ENCODE results near the gene THEM5. TPM values are rescaled to one million over a fixed set of nuclear protein-coding genes. Genes with fewer than 3 reads are reported as not detected.

The THEM5 gene
- polyA plus RNA-seq, 1 donor from 2014 or later: not detected

- H3K27me3 Mint-ChIP-seq: peaks cover 18% of the 10 kb centered on the region
- peaks cover 0 to 6% (median 5%) of the 10 kb centered on the region in 3 donors for H3K4me1 Mint-ChIP-seq
- no peaks in the 10 kb centered on the region for H3K9me3 Mint-ChIP-seq
- no peaks in the 10 kb centered on the region for H3K36me3 Mint-ChIP-seq
- H3K27ac Mint-ChIP-seq: no peak overlapping the region
- H3K4me3 Mint-ChIP-seq: no peak overlapping the region
Measured at GRCh38 chr1:151825751-151826660, 27.5 kb downstream of the THEM5 start.

GRCh38 chr1:151825204-151825603 is 28.3 kb downstream of the THEM5 start:
- H3K27me3 Mint-ChIP-seq: peaks cover 18% of the 10 kb centered on the region
- peak overlapping the region in 1 of 3 donors; percentile 69 for H3K27ac Mint-ChIP-seq
- no peaks in the 10 kb centered on the region for H3K36me3 Mint-ChIP-seq
- H3K4me1 Mint-ChIP-seq: peaks cover 0 to 5% (median 3%) of the 10 kb centered on the region in 3 donors
- H3K4me3 Mint-ChIP-seq: peak overlapping the region in 1 of 4 donors; percentile 60
- no peaks in the 10 kb centered on the region for H3K9me3 Mint-ChIP-seq

- H3K36me3 Mint-ChIP-seq: peaks cover 3% of the 10 kb centered on the region
- H3K27me3 Mint-ChIP-seq: peaks cover 18% of the 10 kb centered on the region
- H3K4me3 Mint-ChIP-seq: no peak overlapping the region
- no peaks in the 10 kb centered on the region for H3K9me3 Mint-ChIP-seq
- peak overlapping the region in 1 of 3 donors; percentile 13 for H3K27ac Mint-ChIP-seq
- H3K4me1 Mint-ChIP-seq: no peaks in the 10 kb centered on the region
Measured at GRCh38 chr1:151823175-151823574, 30.3 kb downstream of the THEM5 start.

- Mint-ChIP-seq H3K27ac (no peak overlapping the region), H3K27me3 (peaks cover 17% of the 10 kb centered on the region), H3K4me3 (no peak overlapping the region), H3K4me1 (no peaks in the 10 kb centered on the region), H3K36me3 (peaks cover 3% of the 10 kb centered on the region), H3K9me3 (no peaks in the 10 kb centered on the region)
Measured at GRCh38 chr1:151822404-151822803, 31.1 kb downstream of the THEM5 start.

- Mint-ChIP-seq H3K27me3 (peaks cover 16% of the 10 kb centered on the region), H3K4me3 (no peak overlapping the region), H3K27ac (no peak overlapping the region), H3K4me1 (peaks cover 0 to 3% (median 2%) of the 10 kb centered on the region in 3 donors), H3K9me3 (no peaks in the 10 kb centered on the region), H3K36me3 (peaks cover 3% of the 10 kb centered on the region)
Measured at GRCh38 chr1:151820940-151821339, 32.6 kb downstream of the THEM5 start.

- Mint-ChIP-seq H3K36me3 (peaks cover 3% of the 10 kb centered on the region), H3K9me3 (no peaks in the 10 kb centered on the region), H3K27me3 (peaks cover 15% of the 10 kb centered on the region), H3K4me3 (no peak overlapping the region), H3K4me1 (peaks cover 0 to 3% (median 2%) of the 10 kb centered on the region in 3 donors), H3K27ac (no peak overlapping the region)
Measured at GRCh38 chr1:151819976-151820623, 33.4 kb downstream of the THEM5 start.

GRCh38 chr1:151819227-151819835 is 34.2 kb downstream of the THEM5 start:
- H3K9me3 Mint-ChIP-seq: no peaks in the 10 kb centered on the region
- peaks cover 3% of the 10 kb centered on the region for H3K36me3 Mint-ChIP-seq
- H3K4me1 Mint-ChIP-seq: peaks cover 0 to 3% (median 2%) of the 10 kb centered on the region in 3 donors
- H3K4me3 Mint-ChIP-seq: no peak overlapping the region
- no peak overlapping the region for H3K27ac Mint-ChIP-seq
- H3K27me3 Mint-ChIP-seq: peaks cover 13% of the 10 kb centered on the region

GRCh38 chr1:151817353-151817730 is 36.2 kb downstream of the THEM5 start:
- H3K9me3 Mint-ChIP-seq: no peaks in the 10 kb centered on the region
- H3K27ac Mint-ChIP-seq: no peak overlapping the region
- peaks cover 13% of the 10 kb centered on the region for H3K27me3 Mint-ChIP-seq
- H3K36me3 Mint-ChIP-seq: peaks cover 3% of the 10 kb centered on the region
- H3K4me3 Mint-ChIP-seq: no peak overlapping the region
- peaks cover 0 to 3% (median 2%) of the 10 kb centered on the region in 3 donors for H3K4me1 Mint-ChIP-seq

GRCh38 chr1:151816548-151817352 is 36.8 kb downstream of the THEM5 start:
- Mint-ChIP-seq H3K9me3 (no peaks in the 10 kb centered on the region), H3K36me3 (peaks cover 3% of the 10 kb centered on the region), H3K4me3 (no peak overlapping the region), H3K4me1 (peaks cover 0 to 3% (median 2%) of the 10 kb centered on the region in 3 donors), H3K27ac (no peak overlapping the region), H3K27me3 (peaks cover 13% of the 10 kb centered on the region)

GRCh38 chr1:151815716-151816327 is 37.7 kb downstream of the THEM5 start:
- H3K27me3 Mint-ChIP-seq: peaks cover 13% of the 10 kb centered on the region
- H3K4me3 Mint-ChIP-seq: no peak overlapping the region
- no peaks in the 10 kb centered on the region for H3K9me3 Mint-ChIP-seq
- H3K36me3 Mint-ChIP-seq: peaks cover 3% of the 10 kb centered on the region
- H3K4me1 Mint-ChIP-seq: peaks cover 0 to 3% (median 2%) of the 10 kb centered on the region in 3 donors
- no peak overlapping the region for H3K27ac Mint-ChIP-seq

- H3K4me1 Mint-ChIP-seq: peaks cover 0 to 3% (median 2%) of the 10 kb centered on the region in 3 donors
- peaks cover 13% of the 10 kb centered on the region for H3K27me3 Mint-ChIP-seq
- no peak overlapping the region for H3K27ac Mint-ChIP-seq
- no peak overlapping the region for H3K4me3 Mint-ChIP-seq
- no peaks in the 10 kb centered on the region for H3K9me3 Mint-ChIP-seq
- peaks cover 3% of the 10 kb centered on the region for H3K36me3 Mint-ChIP-seq
Measured at GRCh38 chr1:151814971-151815545, 38.5 kb downstream of the THEM5 start.

GRCh38 chr1:151814426-151814825 is 39.1 kb downstream of the THEM5 start:
- no peaks in the 10 kb centered on the region for H3K36me3 Mint-ChIP-seq
- H3K9me3 Mint-ChIP-seq: no peaks in the 10 kb centered on the region
- no peak overlapping the region for H3K27ac Mint-ChIP-seq
- H3K27me3 Mint-ChIP-seq: peaks cover 13% of the 10 kb centered on the region
- peaks cover 0 to 3% (median 2%) of the 10 kb centered on the region in 3 donors for H3K4me1 Mint-ChIP-seq
- no peak overlapping the region for H3K4me3 Mint-ChIP-seq

- Mint-ChIP-seq H3K27me3 (peaks cover 7% of the 10 kb centered on the region), H3K36me3 (no peaks in the 10 kb centered on the region), H3K4me1 (peaks cover 0 to 3% (median 2%) of the 10 kb centered on the region in 3 donors), H3K9me3 (no peaks in the 10 kb centered on the region), H3K27ac (no peak overlapping the region), H3K4me3 (no peak overlapping the region)
Measured at GRCh38 chr1:151813271-151813977, 40.1 kb downstream of the THEM5 start.

All from IgD-negative memory B cell (primary cell).